HG03469 (cell line): ENCODE data around the gene RGPD5.
"Not testable (repeated sequence)": the region's sequence is repeated elsewhere in the genome, so short reads cannot be mapped to it uniquely, and the experiment has no call there.

ENCODE experiments used
- ATAC-seq: cut with Tn5 transposase; IDR thresholded peaks from one replicate; pipeline ENCODE4 v1.9.1; 2021; ENCODE audit warnings: mild to moderate bottlenecking, moderate library complexity, moderate number of reproducible peaks; ENCODE audit not compliant: unreplicated experiment

Gene RGPD5

GRCh38 chr2:109794074-109794737, at the start of gene RGPD5:
Gene RGPD5 (plus strand): TSS chr2:109794305. CDS start chr2:109794466, 161 bp downstream.
- peak; percentile 97 for ATAC-seq

GRCh38 chr2:109751572-109751971, 42.5 kb upstream of the RGPD5 start:
- ATAC-seq = not testable (repeated sequence)

- not testable (repeated sequence) for ATAC-seq
Measured at GRCh38 chr2:109757163-109757824, 36.8 kb upstream of the RGPD5 start.

- not testable (repeated sequence) for ATAC-seq
Measured at GRCh38 chr2:109760265-109761042, 33.7 kb upstream of the RGPD5 start.

- not testable (repeated sequence) for ATAC-seq
Measured at GRCh38 chr2:109761043-109761454, 33.1 kb upstream of the RGPD5 start.

- not testable (repeated sequence) for ATAC-seq
Measured at GRCh38 chr2:109761976-109762375, 32.1 kb upstream of the RGPD5 start.

GRCh38 chr2:109766074-109766473, 28.0 kb upstream of the RGPD5 start:
- ATAC-seq = not testable (repeated sequence)

GRCh38 chr2:109766886-109767578, 27.1 kb upstream of the RGPD5 start:
- not testable (repeated sequence) for ATAC-seq

- ATAC-seq = not testable (repeated sequence)
Measured at GRCh38 chr2:109768934-109769333, 25.2 kb upstream of the RGPD5 start.

- not testable (repeated sequence) for ATAC-seq
Measured at GRCh38 chr2:109779118-109779517, 15.0 kb upstream of the RGPD5 start.

- ATAC-seq = not testable (repeated sequence)
Measured at GRCh38 chr2:109781147-109781816, 12.8 kb upstream of the RGPD5 start.

- ATAC-seq = not testable (repeated sequence)
Measured at GRCh38 chr2:109782446-109782993, 11.6 kb upstream of the RGPD5 start.

- ATAC-seq = not testable (repeated sequence)
Measured at GRCh38 chr2:109791530-109792279, 2.4 kb upstream of the RGPD5 start.

GRCh38 chr2:109792659-109793058, 1.4 kb upstream of the RGPD5 start:
- ATAC-seq = not testable (repeated sequence)

GRCh38 chr2:109871129-109871751, 77.1 kb downstream of the RGPD5 start:
- ATAC-seq = peak; percentile 85

- not testable (repeated sequence) for ATAC-seq
Measured at GRCh38 chr2:109876625-109877024, 82.5 kb downstream of the RGPD5 start.

GRCh38 chr2:109882112-109882511, 88.0 kb downstream of the RGPD5 start:
- ATAC-seq = not testable (repeated sequence)

GRCh38 chr2:109888414-109888813, 94.3 kb downstream of the RGPD5 start:
- ATAC-seq = not testable (repeated sequence)

- ATAC-seq = not testable (repeated sequence)
Measured at GRCh38 chr2:109889909-109890308, 95.8 kb downstream of the RGPD5 start.
